ENCODE measurements around the gene ZHX3.
"Not testable (repeated sequence)": the region's sequence is repeated elsewhere in the genome, so short reads cannot be mapped to it uniquely, and the experiment has no call there.

Gene ZHX3

DNA sequence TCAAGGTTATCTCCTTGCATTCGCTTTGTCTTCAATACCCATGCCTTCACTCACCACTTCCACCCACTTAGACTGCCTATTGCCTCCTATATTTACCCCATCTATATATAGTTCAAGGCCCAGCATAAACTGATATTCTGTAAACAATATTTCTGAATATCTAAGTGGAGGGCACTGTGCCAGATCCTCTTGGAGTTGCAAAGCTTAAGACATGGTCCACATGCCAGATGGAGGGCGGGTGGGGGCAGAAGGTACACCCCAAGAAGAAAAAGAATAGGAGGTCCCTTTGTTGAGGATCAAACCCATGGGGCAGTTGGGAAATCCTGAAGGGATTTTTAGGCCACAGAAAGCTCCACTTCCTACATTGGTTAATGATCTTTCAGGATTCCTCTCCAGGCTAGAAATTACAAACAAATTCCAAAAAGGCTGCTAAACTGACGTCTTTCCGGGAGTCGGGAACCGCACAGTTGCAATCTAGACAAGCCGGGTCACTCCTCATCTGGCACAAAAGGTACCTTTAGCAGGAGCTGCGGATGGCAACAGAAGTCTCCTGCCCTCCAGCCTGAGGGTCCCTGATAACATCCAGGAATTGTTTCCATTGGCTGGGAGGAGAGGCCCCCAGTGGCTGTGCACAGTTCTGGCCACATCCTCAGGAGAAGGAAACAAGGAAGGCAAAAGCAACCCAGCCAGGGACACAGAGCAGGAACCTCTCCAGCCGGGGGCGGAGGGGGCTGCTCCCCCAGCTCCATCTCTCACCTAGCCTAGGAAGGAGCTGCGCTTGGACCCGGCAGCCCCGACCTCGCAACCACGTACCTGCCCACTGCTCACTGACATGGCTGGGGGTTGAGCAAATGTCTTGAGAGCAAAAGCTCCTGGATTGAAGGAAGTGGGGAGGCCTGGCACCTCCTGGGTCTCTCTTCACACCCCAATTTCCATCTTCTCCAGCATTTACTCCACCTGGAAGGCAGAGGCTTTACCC lies 17.2 kb upstream of the ZHX3 start:
- no peak for DNase-seq (ENCODE audit: low read depth in 2 of 2, low spot score in 1 of 2)

DNA sequence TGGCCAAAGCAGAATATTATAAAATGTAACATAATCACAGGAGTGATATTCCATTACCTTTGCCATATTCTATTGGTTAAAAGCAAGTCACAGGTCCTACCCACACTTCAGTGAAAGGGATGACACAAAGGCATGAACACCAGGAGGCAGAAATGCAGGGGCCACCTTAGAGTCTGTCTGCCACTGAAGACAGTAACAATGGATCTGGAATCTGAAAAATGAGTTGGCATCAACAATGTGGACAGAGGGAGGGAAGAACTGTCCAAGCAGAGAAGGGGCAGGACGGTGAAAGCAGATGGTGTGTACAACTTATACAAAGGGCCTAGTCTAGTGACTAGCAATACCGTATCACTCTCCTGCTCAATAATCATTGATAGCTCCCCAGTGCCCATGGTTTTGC lies 16.5 kb upstream of the ZHX3 start:
- DNase-seq (ENCODE audit: low read depth in 2 of 2, low spot score in 1 of 2) = no peak

- no peak for DNase-seq (ENCODE audit: low read depth in 2 of 2, low spot score in 1 of 2)
These were observed 14.2 kb upstream of the ZHX3 start for GRCh38 chr20:41331731-41332130.

DNA sequence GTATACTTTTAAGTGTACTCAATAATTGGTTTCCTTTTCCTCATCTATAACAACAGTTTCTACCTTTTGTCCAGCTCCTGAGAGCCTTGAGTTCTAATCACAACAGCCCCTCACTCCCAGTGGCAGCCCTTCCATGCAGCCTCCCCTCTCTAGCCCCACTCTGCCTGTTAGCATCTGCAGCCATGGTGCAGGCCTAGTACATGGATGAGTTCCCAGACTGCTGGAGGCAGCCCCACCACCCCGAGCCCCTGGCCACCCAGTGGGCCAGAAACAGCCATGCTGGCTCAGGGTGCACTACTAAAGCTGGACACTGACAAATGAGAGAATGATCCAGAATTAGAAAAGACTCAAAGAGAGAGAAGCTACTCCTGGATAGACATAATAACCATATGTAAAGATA lies 13.4 kb upstream of the ZHX3 start:
- DNase-seq (ENCODE audit: low read depth in 2 of 2, low spot score in 1 of 2) = no peak

- no peak for DNase-seq (ENCODE audit: low read depth in 2 of 2, low spot score in 1 of 2)
These were observed 12.8 kb upstream of the ZHX3 start for GRCh38 chr20:41330343-41330720.

DNA sequence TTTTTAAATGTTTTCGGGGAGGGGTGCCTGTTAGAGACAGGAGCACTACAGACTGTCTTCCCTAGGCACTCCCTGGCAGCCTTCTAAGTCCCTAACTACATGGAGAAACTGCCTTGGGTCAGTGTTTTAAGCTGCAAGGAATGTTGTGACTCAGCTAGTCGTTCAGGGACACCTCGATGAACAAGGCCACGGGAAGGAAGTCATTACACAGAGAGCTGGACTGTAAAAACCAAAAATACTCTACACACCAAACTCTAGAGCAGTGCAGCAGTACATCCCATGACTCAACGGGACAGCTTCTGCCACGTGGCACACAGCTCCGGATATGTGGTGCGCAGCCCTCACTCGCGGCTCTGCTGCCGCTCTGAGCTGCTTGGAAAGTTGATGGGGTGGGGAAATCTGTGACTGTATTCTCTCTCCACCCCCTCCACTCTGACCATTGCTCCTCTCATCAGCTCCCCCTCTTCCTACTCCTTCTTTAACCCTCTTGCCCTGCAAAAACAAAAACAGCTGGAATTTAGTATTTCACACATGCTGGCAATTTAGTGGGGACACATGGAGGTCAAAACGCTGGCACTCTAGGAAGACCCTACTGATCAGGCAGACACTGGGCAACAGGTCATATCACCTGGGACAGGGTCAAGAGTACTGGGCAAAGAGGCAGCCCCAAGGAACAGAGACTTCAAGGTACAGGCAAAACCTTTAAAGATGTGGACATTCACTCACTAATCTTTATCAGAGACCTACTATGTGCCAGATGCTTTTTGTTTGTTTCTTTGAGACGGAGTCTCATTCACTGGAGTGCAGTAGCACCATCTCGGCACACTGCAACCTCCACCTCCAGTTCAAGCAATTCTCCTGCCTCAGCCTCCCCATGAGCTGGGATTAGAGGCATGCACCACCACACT lies 12.2 kb upstream of the ZHX3 start:
- DNase-seq (ENCODE audit: low read depth in 2 of 2, low spot score in 1 of 2) = peak; percentile 16 to 49

GRCh38 chr20:41327178-41327577 lies 9.6 kb upstream of the ZHX3 start:
- no peak for DNase-seq (ENCODE audit: low read depth in 2 of 2, low spot score in 1 of 2)

- DNase-seq (ENCODE audit: low read depth in 2 of 2, low spot score in 1 of 2) = no peak
These were observed 3.4 kb upstream of the ZHX3 start for GRCh38 chr20:41320976-41321375.

DNA sequence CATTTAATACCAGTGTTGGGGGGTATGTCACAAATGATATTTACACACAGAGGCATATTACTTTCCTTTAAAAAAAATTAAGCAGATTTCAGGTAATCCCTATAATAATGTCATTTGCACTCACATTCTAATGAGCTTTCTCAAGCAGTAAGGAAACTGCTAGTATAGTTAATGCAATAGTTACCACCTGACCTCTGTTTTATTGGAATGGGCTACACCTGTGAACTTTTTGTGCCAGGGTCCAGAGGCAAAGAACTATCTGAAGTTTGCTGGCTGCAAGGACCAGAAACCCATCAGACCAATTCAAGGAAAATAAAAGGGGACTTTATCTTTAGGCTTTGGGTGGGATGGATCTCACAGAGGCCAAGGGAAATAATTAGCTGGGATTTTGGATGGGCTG lies 2.9 kb upstream of the ZHX3 start:
- DNase-seq (ENCODE audit: low read depth in 2 of 2, low spot score in 1 of 2) = no peak

DNA sequence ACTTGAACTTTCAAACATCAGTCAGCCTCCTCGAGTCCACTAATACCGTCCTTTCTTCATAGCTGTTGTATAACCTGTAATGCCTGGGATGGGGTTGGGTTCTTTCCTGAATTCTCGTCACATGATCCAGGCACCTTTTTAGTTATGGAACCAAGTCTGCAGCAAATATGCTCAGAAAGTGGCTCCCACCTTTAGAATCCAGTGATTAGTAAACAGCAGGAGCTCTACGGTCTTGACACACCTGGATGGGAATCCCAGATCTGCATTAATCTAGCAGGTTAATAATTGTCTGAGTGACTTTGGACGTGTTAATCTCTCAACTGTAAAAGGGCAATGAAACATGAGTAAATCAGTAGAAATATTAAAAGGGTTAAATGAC lies 729 bp upstream of the ZHX3 start:
- DNase-seq (ENCODE audit: low read depth in 2 of 2, low spot score in 1 of 2) = no peak

DNA sequence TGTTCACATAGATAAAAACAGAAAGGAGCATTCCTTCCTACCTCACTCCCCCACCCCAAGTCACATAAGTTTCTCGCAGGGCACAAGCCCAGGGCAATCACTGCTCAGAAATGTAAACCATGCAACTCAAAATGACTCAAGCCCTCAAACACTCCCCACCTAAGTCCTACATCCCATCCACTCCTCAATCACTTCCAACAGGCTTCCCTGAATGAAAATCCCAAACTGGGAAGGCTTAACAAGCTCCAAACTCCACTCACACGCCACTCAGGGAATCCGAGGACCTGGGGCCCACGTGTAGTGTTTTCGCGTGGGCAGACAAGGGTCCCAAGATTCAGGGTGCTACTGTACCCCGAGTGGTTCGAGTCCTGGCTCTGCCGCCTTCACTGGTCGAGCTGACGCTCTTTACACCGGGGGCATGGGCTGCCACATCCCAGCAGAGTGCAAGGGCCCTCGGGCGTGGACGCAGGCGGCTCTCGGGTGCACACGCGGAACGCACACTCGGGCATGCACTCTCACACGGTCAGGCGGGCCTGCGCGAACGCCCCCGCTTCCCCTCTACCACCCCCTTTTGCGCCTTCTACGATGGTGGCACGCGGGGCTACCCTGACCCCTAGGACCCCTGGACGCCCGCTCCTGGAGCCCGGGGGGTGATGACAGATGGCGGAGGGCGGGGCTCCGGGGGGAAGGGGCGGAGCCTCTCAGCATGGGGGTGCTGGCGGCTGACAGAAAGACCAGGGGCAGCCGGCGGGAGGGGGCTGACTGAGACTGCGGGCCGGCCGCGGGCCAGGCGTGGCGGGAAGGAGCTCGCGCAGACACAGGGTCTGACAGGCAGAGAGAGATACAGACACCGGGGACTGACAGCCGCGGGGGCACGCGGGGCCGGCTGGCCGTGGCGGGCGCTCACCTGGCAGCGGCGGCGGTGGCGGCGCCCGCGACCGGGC lies 657 bp downstream of the ZHX3 start:
- peak; percentile 66 to 67 for DNase-seq (ENCODE audit: low read depth in 2 of 2, low spot score in 1 of 2)

- DNase-seq (ENCODE audit: low read depth in 2 of 2, low spot score in 1 of 2) = no peak
These were observed 1.5 kb downstream of the ZHX3 start for GRCh38 chr20:41316051-41316450.

- no peak for DNase-seq (ENCODE audit: low read depth in 2 of 2, low spot score in 1 of 2)
These were observed 3.1 kb downstream of the ZHX3 start for GRCh38 chr20:41314386-41314785.

- DNase-seq (ENCODE audit: low read depth in 2 of 2, low spot score in 1 of 2) = not testable (repeated sequence)
These were observed 5.5 kb downstream of the ZHX3 start for GRCh38 chr20:41312009-41312408.

GRCh38 chr20:41309817-41310216 lies 7.7 kb downstream of the ZHX3 start:
- no peak for DNase-seq (ENCODE audit: low read depth in 2 of 2, low spot score in 1 of 2)

- no peak for DNase-seq (ENCODE audit: low read depth in 2 of 2, low spot score in 1 of 2)
These were observed 8.7 kb downstream of the ZHX3 start for GRCh38 chr20:41308726-41309413.

GRCh38 chr20:41308290-41308711 lies 9.2 kb downstream of the ZHX3 start:
- no peak for DNase-seq (ENCODE audit: low read depth in 2 of 2, low spot score in 1 of 2)

DNA sequence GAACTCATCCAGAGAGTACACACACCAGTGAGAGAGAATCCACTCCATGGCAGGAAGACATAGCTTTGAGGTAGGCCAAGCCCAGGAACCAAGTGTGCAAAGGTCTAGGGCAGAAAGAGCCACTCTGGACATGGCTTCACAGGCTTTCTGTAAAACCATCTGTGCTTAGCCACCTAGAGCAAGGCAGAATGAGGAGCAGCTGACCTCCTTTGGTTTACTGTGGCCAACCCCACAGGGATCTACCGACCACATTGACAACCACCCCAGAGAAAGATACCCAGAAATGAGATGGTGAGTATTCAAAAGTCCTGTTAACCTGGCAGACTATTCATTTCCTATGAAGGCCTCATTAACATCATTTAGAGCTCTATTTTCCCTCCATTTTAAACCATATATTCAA lies 10.5 kb downstream of the ZHX3 start:
- DNase-seq (ENCODE audit: low read depth in 2 of 2, low spot score in 1 of 2) = no peak

DNA sequence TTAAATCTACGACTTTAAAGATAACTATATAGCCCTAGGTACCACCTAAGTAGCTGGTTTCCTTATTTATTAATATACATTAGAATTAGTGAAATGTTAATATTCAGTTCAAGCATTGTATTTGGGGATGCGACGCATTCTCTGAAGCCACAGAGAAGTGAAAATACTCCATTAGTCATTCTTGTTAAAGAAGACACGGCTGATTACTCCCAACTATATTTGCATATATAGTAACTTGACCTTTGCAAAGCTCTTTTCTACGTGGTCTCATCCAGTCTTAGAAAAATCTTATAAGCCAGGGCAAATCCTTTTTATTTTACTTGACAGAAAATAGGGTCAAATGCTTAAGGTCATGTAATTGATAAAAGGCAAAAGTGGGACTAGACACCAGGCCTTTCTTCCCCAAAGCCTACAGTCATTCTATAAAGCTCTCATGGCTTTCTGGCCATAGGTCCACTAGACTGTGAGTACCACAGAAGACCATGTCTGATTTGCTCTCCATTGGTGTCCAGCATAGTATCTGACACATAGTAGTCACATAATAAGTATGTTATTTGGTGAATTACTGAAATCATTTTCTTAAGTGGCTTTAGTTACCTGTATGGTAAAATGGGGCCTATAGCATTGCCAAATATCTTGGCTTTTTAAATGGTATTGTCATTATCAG lies 11.3 kb downstream of the ZHX3 start:
- no peak for DNase-seq (ENCODE audit: low read depth in 2 of 2, low spot score in 1 of 2)
